Calu3 (cell line): ENCODE results near the gene DNMT3L. TPM values are rescaled to one million over a fixed set of nuclear protein-coding genes. Genes with fewer than 3 reads are reported as not detected.
"Not testable (repeated sequence)": the region's sequence is repeated elsewhere in the genome, so short reads cannot be mapped to it uniquely, and the experiment has no call there.

ENCODE experiments used
- BruUV-seq: library from RNA; stranded (reverse); fragments of 400-500 nt; replicated peaks from 2 replicates; lab custom pipeline; 2021; lab: Mats Ljungman, UMichigan
- CTCF ChIA-PET: fragments of 300-600 bp; sonication (Branson Sonifier 250); formaldehyde crosslinking; loops from one replicate; lab custom pipeline; 2022; ENCODE audit warnings: antibody characterized with exemption; lab: Charles Lee
- DNase-seq: peaks from one replicate; pipeline ENCODE4 v3.0.0; 2022
- H3K27ac Mint-ChIP-seq: one replicate; pipeline ENCODE4 v1.8.0; 2022; ENCODE audit warnings: mixed read lengths; ENCODE audit not compliant: unreplicated experiment
- H3K27me3 Mint-ChIP-seq: one replicate; pipeline ENCODE4 v1.8.0; 2022; ENCODE audit warnings: mixed read lengths; ENCODE audit not compliant: unreplicated experiment
- H3K36me3 Mint-ChIP-seq: one replicate; pipeline ENCODE4 v1.8.0; 2022; ENCODE audit warnings: mild to moderate bottlenecking, moderate library complexity, mixed read lengths; ENCODE audit not compliant: insufficient read depth, unreplicated experiment
- H3K4me1 Mint-ChIP-seq: one replicate; pipeline ENCODE4 v1.8.0; 2022; ENCODE audit warnings: mild to moderate bottlenecking, low read depth, mixed read lengths; ENCODE audit not compliant: unreplicated experiment
- H3K4me3 Mint-ChIP-seq: one replicate; pipeline ENCODE4 v1.8.0; 2022; ENCODE audit warnings: mild to moderate bottlenecking, low read depth, moderate library complexity, mixed read lengths; ENCODE audit not compliant: unreplicated experiment
- H3K9me3 Mint-ChIP-seq: one replicate; pipeline ENCODE4 v1.8.0; 2022; ENCODE audit warnings: low read depth, mixed read lengths; ENCODE audit not compliant: unreplicated experiment
- intact Hi-C: fragments of 100-400 bp; cut with micrococcal nuclease; formaldehyde crosslinking; loops from one replicate; pipeline ENCODE4 v1.10.0; 2022; ENCODE audit not compliant: unreplicated experiment
- total RNA-seq: library from RNA; stranded (reverse); gene quantifications from 2 replicates; pipeline ENCODE4 v1.2.3, GENCODE V29; 2022

Gene DNMT3L
- total RNA-seq, 1 experiment from 2014 or later: not detected

DNA sequence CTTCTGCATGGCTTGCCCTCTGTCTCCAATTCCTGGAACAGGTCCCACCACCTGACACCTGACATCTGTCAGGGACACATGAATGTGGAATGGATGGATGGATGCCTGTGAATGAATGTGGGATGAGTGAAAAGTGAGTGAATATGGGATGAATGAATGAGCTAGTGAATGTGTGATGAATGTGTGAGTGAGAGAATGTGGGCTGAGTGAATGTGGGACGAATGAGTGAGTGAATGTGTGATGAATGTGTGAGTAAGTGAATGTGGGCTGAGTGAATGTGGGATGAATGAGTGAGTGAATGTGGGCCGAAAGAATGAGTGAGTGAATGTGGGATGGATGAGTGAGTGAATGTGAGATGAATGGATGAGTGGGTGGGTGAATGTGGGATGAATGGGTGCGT lies 50.1 kb downstream of the DNMT3L start:
- not testable (repeated sequence) for BruUV-seq, H3K4me1 Mint-ChIP-seq

DNA sequence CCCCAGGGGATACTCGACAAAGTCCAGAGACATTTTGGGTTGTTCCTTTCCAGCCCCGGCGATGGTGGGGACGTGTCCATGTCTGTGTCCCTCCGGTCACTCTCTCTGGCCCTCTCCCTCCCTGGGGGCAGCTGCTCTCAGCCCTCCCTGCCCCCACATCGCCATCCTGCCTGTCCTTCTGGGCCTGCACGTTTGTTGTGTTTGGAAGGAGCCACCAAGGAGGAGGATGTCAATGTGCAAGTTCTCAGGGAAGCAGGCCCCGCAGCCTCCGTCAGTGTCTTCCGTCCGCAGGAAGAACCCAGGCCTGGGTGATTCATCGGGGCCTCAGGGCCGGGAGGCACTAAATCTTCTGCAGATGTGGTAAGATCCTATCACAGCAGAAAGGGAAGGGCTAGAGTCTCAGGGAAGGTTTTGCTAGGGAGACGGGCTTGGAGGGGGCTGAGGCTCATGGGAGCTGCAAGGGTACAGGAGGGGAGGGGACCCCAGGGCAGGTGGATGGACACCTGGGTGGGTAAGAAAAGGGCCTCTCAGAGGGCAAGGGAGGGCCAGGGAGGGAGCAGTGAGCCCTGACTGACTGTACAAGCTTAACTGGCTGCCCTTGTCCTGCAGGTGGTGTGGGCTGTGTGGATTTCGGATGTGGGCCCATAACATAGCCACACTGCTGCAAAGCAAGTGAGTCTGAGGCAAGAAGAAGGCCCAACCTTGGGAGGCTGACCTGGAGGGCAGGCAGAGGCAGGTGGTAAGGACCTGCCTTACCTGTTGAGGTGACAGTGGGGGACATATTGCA lies 53.6 kb downstream of the DNMT3L start:
- H3K4me3 Mint-ChIP-seq, BruUV-seq, H3K4me1 Mint-ChIP-seq, intact Hi-C loops, H3K27ac Mint-ChIP-seq, H3K9me3 Mint-ChIP-seq, H3K36me3 Mint-ChIP-seq, DNase-seq, H3K27me3 Mint-ChIP-seq, CTCF ChIA-PET: not testable (repeated sequence)

More for the DNA sequence above, 50.1 kb downstream of the DNMT3L start:
- H3K27ac Mint-ChIP-seq, H3K4me3 Mint-ChIP-seq, H3K9me3 Mint-ChIP-seq, H3K27me3 Mint-ChIP-seq, DNase-seq, intact Hi-C loops, CTCF ChIA-PET, H3K36me3 Mint-ChIP-seq: not testable (repeated sequence)

DNA sequence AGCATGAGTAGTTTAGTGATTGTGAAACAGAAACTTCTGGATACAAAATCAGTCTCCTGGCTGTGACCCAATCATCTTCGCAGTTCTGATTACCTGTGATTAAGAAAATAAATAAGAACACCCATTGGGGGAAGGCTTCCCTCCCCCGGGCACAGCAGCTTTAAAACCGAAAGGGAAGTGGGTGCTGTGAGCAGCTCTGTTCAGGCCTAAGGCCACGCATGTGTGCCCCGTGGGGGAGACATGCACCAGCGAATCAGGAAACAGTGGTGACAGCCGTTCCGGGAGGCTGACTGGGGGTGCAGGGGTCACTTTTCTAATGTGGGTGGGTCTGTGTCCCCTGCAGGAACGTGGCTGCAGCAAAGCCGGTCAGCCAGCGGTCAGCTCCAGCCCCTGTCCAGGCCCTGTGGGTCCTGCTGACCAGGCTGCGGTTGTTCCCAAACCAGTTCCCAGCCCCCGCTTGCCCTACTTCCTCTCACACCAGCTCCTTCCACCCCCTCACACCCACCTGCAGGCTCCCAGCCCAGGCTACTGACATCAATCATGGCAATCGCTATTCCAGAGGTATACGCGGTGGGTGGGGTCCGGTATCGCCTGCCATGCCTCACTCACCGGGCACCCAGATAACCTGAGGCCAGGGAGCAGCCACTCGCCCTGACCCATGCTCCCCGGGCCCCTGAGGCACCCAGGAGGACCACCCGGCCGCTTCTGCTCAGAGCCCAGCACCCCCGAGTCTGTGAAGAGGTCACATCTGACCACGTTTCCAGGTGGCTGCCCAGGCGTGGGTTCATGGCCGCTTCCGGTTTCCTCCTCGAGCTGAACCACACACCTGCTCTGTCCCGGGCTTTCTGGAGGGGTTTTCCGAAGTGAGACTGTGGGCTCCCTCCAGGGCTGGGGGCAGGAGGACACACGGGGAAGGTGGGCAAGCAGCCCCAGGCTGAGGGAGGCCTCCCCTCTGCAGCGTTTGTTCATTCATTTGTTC lies 54.7 kb downstream of the DNMT3L start:
- BruUV-seq, H3K9me3 Mint-ChIP-seq, DNase-seq, H3K4me1 Mint-ChIP-seq, H3K27ac Mint-ChIP-seq, H3K4me3 Mint-ChIP-seq, H3K27me3 Mint-ChIP-seq, CTCF ChIA-PET, intact Hi-C loops, H3K36me3 Mint-ChIP-seq: not testable (repeated sequence)

DNA sequence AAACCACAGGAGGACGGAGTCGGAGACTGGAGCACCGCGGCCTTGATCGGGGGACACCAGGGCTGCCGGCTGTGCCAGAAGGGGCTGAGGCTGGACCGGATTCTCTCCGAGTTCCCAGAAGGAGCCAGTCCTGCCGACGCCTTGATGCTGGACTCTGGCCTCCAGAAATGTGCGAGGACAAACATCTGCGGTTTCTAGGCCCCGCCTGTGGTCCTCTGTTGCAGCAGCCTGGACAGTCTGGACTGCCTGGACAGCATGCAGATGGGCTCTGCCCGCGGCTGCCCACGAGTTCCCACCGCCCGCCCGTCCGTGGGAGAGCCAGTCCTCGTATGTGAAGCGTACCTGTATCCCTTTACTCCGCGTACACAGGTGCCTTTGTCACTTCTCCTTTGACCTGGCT lies 55.5 kb downstream of the DNMT3L start:
- CTCF ChIA-PET, H3K27me3 Mint-ChIP-seq, H3K27ac Mint-ChIP-seq, DNase-seq, H3K36me3 Mint-ChIP-seq, H3K9me3 Mint-ChIP-seq, H3K4me3 Mint-ChIP-seq, H3K4me1 Mint-ChIP-seq, BruUV-seq, intact Hi-C loops: not testable (repeated sequence)

DNA sequence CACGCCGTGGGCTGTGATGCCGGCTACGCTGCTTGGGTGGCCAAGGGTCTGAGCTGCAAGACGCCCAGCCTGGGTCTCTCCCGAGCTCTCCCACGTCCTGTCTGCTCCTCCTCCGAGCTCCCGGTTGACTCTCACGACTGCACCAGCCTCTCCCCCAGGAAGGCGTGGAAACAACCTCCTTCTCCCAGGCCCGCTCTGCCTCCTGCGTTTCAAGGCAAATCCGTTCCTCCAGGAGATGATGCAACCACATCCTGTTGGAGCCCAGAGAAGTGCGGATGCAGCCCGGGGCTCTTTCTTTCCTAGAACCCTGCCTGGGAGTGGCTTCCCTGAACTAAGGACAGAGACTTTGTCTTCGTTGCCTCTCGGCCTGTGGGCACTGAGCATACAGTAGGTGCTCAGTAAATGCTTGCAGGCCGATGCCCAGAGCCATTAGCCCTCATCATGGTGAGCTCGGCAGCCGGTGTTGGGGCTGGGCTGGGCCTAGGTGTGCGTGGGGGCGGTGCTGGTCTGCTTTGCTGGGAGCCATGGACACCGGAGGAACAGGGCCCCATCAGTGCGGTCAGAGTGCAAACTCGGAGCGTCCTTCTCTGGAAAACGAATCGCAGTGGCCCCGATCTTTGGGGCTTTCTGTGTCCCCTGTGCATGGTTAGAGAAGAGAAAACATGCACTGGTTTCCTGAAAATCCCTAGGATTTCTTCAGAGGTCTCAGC lies 59.0 kb downstream of the DNMT3L start:
- intact Hi-C loops, H3K4me3 Mint-ChIP-seq, BruUV-seq, H3K4me1 Mint-ChIP-seq, DNase-seq, H3K27ac Mint-ChIP-seq, H3K9me3 Mint-ChIP-seq, H3K36me3 Mint-ChIP-seq, CTCF ChIA-PET: not testable (repeated sequence)
- H3K27me3 Mint-ChIP-seq: peaks cover 13% of the 10 kb centered on the region

DNA sequence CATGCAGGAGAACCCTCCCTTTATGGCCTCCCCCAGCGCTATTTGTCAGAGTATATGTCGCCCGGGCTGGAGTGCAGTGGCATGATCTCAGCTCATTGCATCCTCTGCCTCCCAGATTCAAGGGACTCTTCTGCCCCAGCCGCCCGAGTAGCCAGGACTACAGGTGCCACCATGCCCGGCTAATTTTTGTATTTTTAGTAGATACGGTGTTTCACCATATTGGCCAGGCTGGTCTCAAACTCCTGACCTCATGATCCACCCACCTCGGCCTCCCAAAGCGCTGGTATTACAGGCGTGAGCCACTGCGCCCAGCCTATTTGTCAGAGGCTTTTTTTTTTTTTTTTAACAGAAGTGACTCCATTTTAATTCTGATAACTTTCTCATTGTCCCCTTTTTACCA lies 61.7 kb downstream of the DNMT3L start:
- not testable (repeated sequence) for H3K4me3 Mint-ChIP-seq

More for the DNA sequence above, 61.7 kb downstream of the DNMT3L start:
- H3K36me3 Mint-ChIP-seq, H3K27ac Mint-ChIP-seq, BruUV-seq, H3K9me3 Mint-ChIP-seq, intact Hi-C loops, H3K4me1 Mint-ChIP-seq, CTCF ChIA-PET, DNase-seq: not testable (repeated sequence)
- peaks cover 13% of the 10 kb centered on the region for H3K27me3 Mint-ChIP-seq
